ENCODE results near the gene CTDSPL2. TPM values are rescaled to one million over a fixed set of nuclear protein-coding genes. Genes with fewer than 3 reads are reported as not detected.

Gene CTDSPL2
- total RNA-seq, 1 experiment from 2014 or later: 99.7 TPM

GRCh38 chr15:44565387-44566154 is 138.1 kb downstream of the CTDSPL2 start:
- Histone ChIP-seq H3K9me3 (ENCODE audit: low read depth, low read length, poor library complexity, severe bottlenecking) (peaks cover 17% of the 10 kb centered on the region), H3K27me3 (replicated peaks; ENCODE audit: insufficient read depth, low read depth, low read length, poor library complexity) (no peaks in the 10 kb centered on the region), H3K27ac (ENCODE audit: low read depth, low read length, poor library complexity, severe bottlenecking) (no peak overlapping the region), H3K4me3 (ENCODE audit: low read depth, low read length, poor library complexity, severe bottlenecking) (no peak overlapping the region), H3K36me3 (ENCODE audit: insufficient read depth, low read length, poor library complexity, severe bottlenecking) (peaks cover 66% of the 10 kb centered on the region), H3K4me1 (ENCODE audit: insufficient read depth, low read length, poor library complexity, severe bottlenecking) (no peaks in the 10 kb centered on the region)
- POLR2A ChIA-PET (ENCODE audit: low non-redundant PET): no interaction called here
- CTCF ChIA-PET: no interaction called here
- TF ChIP-seq EZH2 (IDR thresholded peaks at IDR 0.05; ENCODE audit: borderline replicate concordance, low read depth, low read length, poor library complexity, severe bottlenecking) (no peak), CTCF (conservative IDR thresholded peaks at IDR 0.05; ENCODE audit: low read depth, low read length) (no peak)
- intact Hi-C loops (cut with micrococcal nuclease; ENCODE audit: unreplicated experiment): no loop called here
- BruUV-seq (replicated peaks): no TSS peak
- DNase-seq (ENCODE audit: low spot score): no peak

- Histone ChIP-seq H3K27ac (ENCODE audit: low read depth, low read length, poor library complexity, severe bottlenecking) (no peak overlapping the region), H3K9me3 (ENCODE audit: low read depth, low read length, poor library complexity, severe bottlenecking) (peaks cover 17% of the 10 kb centered on the region), H3K27me3 (replicated peaks; ENCODE audit: insufficient read depth, low read depth, low read length, poor library complexity) (no peaks in the 10 kb centered on the region), H3K4me3 (ENCODE audit: low read depth, low read length, poor library complexity, severe bottlenecking) (no peak overlapping the region), H3K4me1 (ENCODE audit: insufficient read depth, low read length, poor library complexity, severe bottlenecking) (no peaks in the 10 kb centered on the region), H3K36me3 (ENCODE audit: insufficient read depth, low read length, poor library complexity, severe bottlenecking) (peaks cover 60% of the 10 kb centered on the region)
- no peak for TF ChIP-seq EZH2 (IDR thresholded peaks at IDR 0.05; ENCODE audit: borderline replicate concordance, low read depth, low read length, poor library complexity, severe bottlenecking)
- no peak for TF ChIP-seq CTCF (conservative IDR thresholded peaks at IDR 0.05; ENCODE audit: low read depth, low read length)
- no TSS peak for BruUV-seq (replicated peaks)
- intact Hi-C loops (cut with micrococcal nuclease; ENCODE audit: unreplicated experiment): no loop called here
- no peak for DNase-seq (ENCODE audit: low spot score)
- ChIA-PET CTCF (no interaction called here), POLR2A (ENCODE audit: low non-redundant PET) (no interaction called here)
Measured at GRCh38 chr15:44566155-44566540, 138.7 kb downstream of the CTDSPL2 start.

- Histone ChIP-seq H3K4me3 (ENCODE audit: low read depth, low read length, poor library complexity, severe bottlenecking) (no peak overlapping the region), H3K36me3 (ENCODE audit: insufficient read depth, low read length, poor library complexity, severe bottlenecking) (peaks cover 52% of the 10 kb centered on the region), H3K27ac (ENCODE audit: low read depth, low read length, poor library complexity, severe bottlenecking) (no peak overlapping the region), H3K4me1 (ENCODE audit: insufficient read depth, low read length, poor library complexity, severe bottlenecking) (no peaks in the 10 kb centered on the region), H3K27me3 (replicated peaks; ENCODE audit: insufficient read depth, low read depth, low read length, poor library complexity) (no peaks in the 10 kb centered on the region), H3K9me3 (ENCODE audit: low read depth, low read length, poor library complexity, severe bottlenecking) (peaks cover 17% of the 10 kb centered on the region)
- no TSS peak for BruUV-seq (replicated peaks)
- TF ChIP-seq CTCF (conservative IDR thresholded peaks at IDR 0.05; ENCODE audit: low read depth, low read length): no peak
- no peak for TF ChIP-seq EZH2 (IDR thresholded peaks at IDR 0.05; ENCODE audit: borderline replicate concordance, low read depth, low read length, poor library complexity, severe bottlenecking)
- DNase-seq (ENCODE audit: low spot score): no peak
- ChIA-PET POLR2A (ENCODE audit: low non-redundant PET) (no interaction called here), CTCF (no interaction called here)
- intact Hi-C loops (cut with micrococcal nuclease; ENCODE audit: unreplicated experiment): no loop called here
Measured at GRCh38 chr15:44568338-44568737, 140.9 kb downstream of the CTDSPL2 start.

Measured in A673 (cell line).